ENCODE results near the gene TMEM26. TPM values are rescaled to one million over a fixed set of nuclear protein-coding genes. Genes with fewer than 3 reads are reported as not detected.

TMEM26 gene
- total RNA-seq, 1 donor, result 6.5 TPM

DNA sequence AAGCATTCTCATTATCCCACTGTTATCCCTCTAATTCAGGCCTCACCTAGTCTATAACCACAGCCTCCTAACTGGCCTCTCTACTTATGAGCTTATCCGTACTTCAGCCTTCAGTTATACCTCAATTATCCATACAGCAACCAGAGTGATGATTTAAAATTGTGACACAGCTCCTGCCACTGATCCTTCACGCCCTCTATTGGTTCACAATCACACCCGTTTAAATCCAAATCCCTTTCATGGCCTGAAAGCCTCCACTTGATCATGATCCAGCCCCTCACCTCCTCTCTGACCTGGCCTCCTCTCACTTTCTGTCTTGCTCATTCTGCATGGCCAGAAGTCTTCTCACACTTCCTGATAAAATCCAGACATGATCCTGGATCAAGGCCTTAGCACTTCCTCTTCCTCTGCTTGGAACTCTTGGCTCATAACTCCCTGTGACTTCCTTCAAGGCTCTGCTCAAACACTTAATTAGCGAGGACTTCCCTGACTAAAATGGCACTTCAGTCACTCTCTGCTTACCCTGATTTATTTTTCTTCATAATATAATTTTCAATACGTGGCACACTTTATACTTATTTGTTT lies 19.0 kb upstream of the TMEM26 start:
- no peak for DNase-seq (ENCODE audit: insufficient read length, low spot score, missing footprints)
- Histone ChIP-seq H3K27ac (ENCODE audit: low read depth, low read length) (no peak overlapping the region), H3K36me3 (ENCODE audit: insufficient read depth, low read length) (no peaks in the 10 kb centered on the region), H3K4me2 (ENCODE audit: insufficient read depth, low read length) (no peak overlapping the region), H3K79me2 (ENCODE audit: insufficient read depth, low read length) (no peaks in the 10 kb centered on the region), H3K4me1 (ENCODE audit: insufficient read depth, low read length) (peaks cover 8% of the 10 kb centered on the region), H3K4me3 (ENCODE audit: insufficient read depth, low read length) (no peak overlapping the region), H4K20me1 (ENCODE audit: insufficient read depth, low read length) (no peaks in the 10 kb centered on the region), H2AFZ (ENCODE audit: low read length) (no peak overlapping the region), H3K27me3 (ENCODE audit: insufficient read depth, low read length) (no peaks in the 10 kb centered on the region), H3K9me3 (ENCODE audit: low read depth, low read length) (no peaks in the 10 kb centered on the region)
- TF ChIP-seq, protein P1, sequence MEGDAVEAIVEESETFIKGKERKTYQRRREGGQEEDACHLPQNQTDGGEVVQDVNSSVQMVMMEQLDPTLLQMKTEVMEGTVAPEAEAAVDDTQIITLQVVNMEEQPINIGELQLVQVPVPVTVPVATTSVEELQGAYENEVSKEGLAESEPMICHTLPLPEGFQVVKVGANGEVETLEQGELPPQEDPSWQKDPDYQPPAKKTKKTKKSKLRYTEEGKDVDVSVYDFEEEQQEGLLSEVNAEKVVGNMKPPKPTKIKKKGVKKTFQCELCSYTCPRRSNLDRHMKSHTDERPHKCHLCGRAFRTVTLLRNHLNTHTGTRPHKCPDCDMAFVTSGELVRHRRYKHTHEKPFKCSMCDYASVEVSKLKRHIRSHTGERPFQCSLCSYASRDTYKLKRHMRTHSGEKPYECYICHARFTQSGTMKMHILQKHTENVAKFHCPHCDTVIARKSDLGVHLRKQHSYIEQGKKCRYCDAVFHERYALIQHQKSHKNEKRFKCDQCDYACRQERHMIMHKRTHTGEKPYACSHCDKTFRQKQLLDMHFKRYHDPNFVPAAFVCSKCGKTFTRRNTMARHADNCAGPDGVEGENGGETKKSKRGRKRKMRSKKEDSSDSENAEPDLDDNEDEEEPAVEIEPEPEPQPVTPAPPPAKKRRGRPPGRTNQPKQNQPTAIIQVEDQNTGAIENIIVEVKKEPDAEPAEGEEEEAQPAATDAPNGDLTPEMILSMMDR (IDR thresholded peaks at IDR 0.05; ENCODE audit: extremely low read depth, low read depth, low read length), result no peak

DNA sequence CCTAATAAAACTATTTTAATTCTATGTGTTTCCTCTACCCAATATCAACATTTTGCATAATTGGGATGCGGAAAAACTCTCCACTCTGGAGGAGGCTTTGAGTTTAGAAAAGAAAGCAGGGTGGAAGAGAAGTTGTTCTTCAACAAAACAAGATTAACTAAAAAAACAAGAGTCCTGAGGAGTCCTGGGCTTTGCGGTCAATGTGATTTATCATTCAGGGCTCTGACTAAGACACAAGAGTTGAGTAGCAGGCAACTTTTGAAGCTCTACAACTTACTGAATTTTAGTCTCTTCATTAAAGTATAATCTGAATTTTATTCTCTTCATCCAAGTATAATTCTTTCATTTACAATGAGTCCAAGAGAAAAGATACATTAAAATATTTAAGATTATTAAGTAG lies 18.3 kb upstream of the TMEM26 start:
- Histone ChIP-seq H4K20me1 (ENCODE audit: insufficient read depth, low read length) (no peaks in the 10 kb centered on the region), H3K79me2 (ENCODE audit: insufficient read depth, low read length) (no peaks in the 10 kb centered on the region), H3K4me2 (ENCODE audit: insufficient read depth, low read length) (no peak overlapping the region), H3K4me3 (ENCODE audit: insufficient read depth, low read length) (no peak overlapping the region), H3K36me3 (ENCODE audit: insufficient read depth, low read length) (no peaks in the 10 kb centered on the region), H3K9me3 (ENCODE audit: low read depth, low read length) (no peaks in the 10 kb centered on the region), H3K27ac (ENCODE audit: low read depth, low read length) (no peak overlapping the region), H3K27me3 (ENCODE audit: insufficient read depth, low read length) (no peaks in the 10 kb centered on the region), H3K4me1 (ENCODE audit: insufficient read depth, low read length) (peaks cover 8% of the 10 kb centered on the region), H2AFZ (ENCODE audit: low read length) (no peak overlapping the region)
- TF ChIP-seq, protein P1 (IDR thresholded peaks at IDR 0.05; ENCODE audit: extremely low read depth, low read depth, low read length), result no peak
- DNase-seq (ENCODE audit: insufficient read length, low spot score, missing footprints), result no peak

DNA sequence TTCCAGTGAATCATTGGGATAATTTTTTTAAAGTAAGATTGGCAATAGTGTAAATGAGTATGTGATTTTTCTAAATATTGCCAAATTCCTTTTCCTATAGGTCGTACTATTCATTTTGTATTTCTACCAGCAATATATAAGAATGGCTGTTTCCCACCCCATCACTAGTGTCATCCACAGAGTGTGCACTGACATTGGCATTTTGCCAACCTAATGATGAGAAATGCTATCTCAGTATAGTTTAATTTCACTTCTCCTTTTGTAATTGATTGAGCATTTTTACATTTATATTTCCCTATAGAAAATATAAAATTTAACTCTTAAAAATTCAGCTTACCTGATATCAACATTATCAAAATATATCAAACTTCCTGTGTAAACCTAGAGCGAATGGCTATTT lies 17.6 kb upstream of the TMEM26 start:
- Histone ChIP-seq H3K4me1 (ENCODE audit: insufficient read depth, low read length) (peaks cover 8% of the 10 kb centered on the region), H3K27me3 (ENCODE audit: insufficient read depth, low read length) (no peaks in the 10 kb centered on the region), H3K36me3 (ENCODE audit: insufficient read depth, low read length) (no peaks in the 10 kb centered on the region), H3K79me2 (ENCODE audit: insufficient read depth, low read length) (no peaks in the 10 kb centered on the region), H2AFZ (ENCODE audit: low read length) (no peak overlapping the region), H3K27ac (ENCODE audit: low read depth, low read length) (no peak overlapping the region), H3K9me3 (ENCODE audit: low read depth, low read length) (no peaks in the 10 kb centered on the region), H3K4me2 (ENCODE audit: insufficient read depth, low read length) (no peak overlapping the region), H4K20me1 (ENCODE audit: insufficient read depth, low read length) (no peaks in the 10 kb centered on the region), H3K4me3 (ENCODE audit: insufficient read depth, low read length) (no peak overlapping the region)
- DNase-seq (ENCODE audit: insufficient read length, low spot score, missing footprints), result no peak
- TF ChIP-seq, protein P1 (IDR thresholded peaks at IDR 0.05; ENCODE audit: extremely low read depth, low read depth, low read length), result no peak

DNA sequence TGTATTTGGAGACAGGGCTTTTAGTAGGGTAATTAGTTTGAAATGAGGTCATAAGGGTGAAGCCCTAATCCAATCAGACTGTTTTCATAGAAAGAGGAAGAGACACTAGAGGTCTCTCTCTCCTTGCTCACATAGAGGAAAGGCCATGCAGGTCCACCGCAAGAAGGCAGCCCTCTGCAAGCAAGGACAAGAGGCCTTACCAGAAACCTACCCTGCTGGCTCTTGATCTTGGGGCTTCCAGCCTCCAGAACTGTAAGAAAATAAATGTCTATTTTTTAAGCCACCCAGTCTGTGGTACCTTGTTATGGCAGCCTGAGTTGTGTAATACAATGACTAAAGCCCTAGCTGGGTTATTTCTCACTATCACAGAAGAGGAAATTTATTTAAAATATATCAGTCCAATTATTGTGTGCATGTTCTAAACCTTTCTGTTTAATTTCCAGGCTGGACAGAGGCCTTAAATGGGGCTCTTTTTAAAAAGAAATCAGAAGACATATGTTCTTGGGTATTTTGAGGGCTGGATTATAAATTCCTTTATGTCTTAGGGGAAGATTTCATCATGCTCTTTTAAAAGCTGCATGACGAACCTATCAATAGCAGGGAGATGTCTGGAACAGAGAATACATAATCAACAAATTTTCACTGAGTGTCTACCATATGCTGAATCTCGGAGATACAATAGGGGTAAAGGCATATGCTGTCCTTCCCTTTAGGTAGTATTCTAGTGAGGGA lies 12.9 kb upstream of the TMEM26 start:
- no peak overlapping the region for H3K4me3 ChIP-seq (ENCODE audit: insufficient read depth, low read length)
- TF ChIP-seq, protein P1 (IDR thresholded peaks at IDR 0.05; ENCODE audit: extremely low read depth, low read depth, low read length), result no peak
- no peaks in the 10 kb centered on the region for H4K20me1 ChIP-seq (ENCODE audit: insufficient read depth, low read length)

More for the DNA sequence above, 12.9 kb upstream of the TMEM26 start:
- DNase-seq (ENCODE audit: insufficient read length, low spot score, missing footprints), result no peak
- H3K27me3 ChIP-seq (ENCODE audit: insufficient read depth, low read length), result no peaks in the 10 kb centered on the region
- H3K79me2 ChIP-seq (ENCODE audit: insufficient read depth, low read length), result no peaks in the 10 kb centered on the region
- H3K36me3 ChIP-seq (ENCODE audit: insufficient read depth, low read length), result no peaks in the 10 kb centered on the region
- H3K4me1 ChIP-seq (ENCODE audit: insufficient read depth, low read length), result peaks cover 32% of the 10 kb centered on the region
- H2AFZ ChIP-seq (ENCODE audit: low read length), result no peak overlapping the region
- no peak overlapping the region for H3K27ac ChIP-seq (ENCODE audit: low read depth, low read length)
- no peak overlapping the region for H3K4me2 ChIP-seq (ENCODE audit: insufficient read depth, low read length)
- H3K9me3 ChIP-seq (ENCODE audit: low read depth, low read length), result no peaks in the 10 kb centered on the region

All from osteoblast (primary cell).